Activated T-helper 1 cell treated with anti-CD3 and anti-CD28 coated beads, Interleukin-12 subunit alpha, Interleukin-12 subunit beta, Interleukin-2, Interleukin-4 antibody, amounts not matched to agents 30 ng/mL and 10 ng/mL and 1 ng/mL, durations not matched to agents 14 hours and 24 hours and 36 hours (primary cell): ENCODE measurements around the gene POLE. TPM values are rescaled to one million over a fixed set of nuclear protein-coding genes. Genes with fewer than 3 reads are reported as not detected.

Experiments used
- DNase-seq: peaks from one replicate; pipeline ENCODE4 v3.0.0; 2021; ENCODE audit warnings: low spot score
- H3K27ac Mint-ChIP-seq: one replicate; pipeline ENCODE4 v1.8.0; 2021; ENCODE audit warnings: mild to moderate bottlenecking, mixed read lengths
- H3K27me3 Mint-ChIP-seq: one replicate; pipeline ENCODE4 v1.8.0; 2022; ENCODE audit warnings: mild to moderate bottlenecking, moderate library complexity, mixed read lengths; ENCODE audit not compliant: insufficient read depth
- H3K36me3 Mint-ChIP-seq: one replicate; pipeline ENCODE4 v1.8.0; 2021; ENCODE audit warnings: low read depth, mixed read lengths
- H3K4me1 Mint-ChIP-seq: one replicate; pipeline ENCODE4 v1.8.0; 2021; ENCODE audit warnings: low read depth, mixed read lengths
- H3K4me3 Mint-ChIP-seq: one replicate; pipeline ENCODE4 v1.8.0; 2021; ENCODE audit warnings: mild to moderate bottlenecking, moderate library complexity, mixed read lengths
- H3K9me3 Mint-ChIP-seq: one replicate; pipeline ENCODE4 v1.8.0; 2021; ENCODE audit warnings: mixed read lengths
- intact Hi-C: fragments of 100-400 bp; cut with micrococcal nuclease; formaldehyde crosslinking; loops from one replicate; pipeline ENCODE4 v1.15.1; 2024
- total RNA-seq: library from RNA; stranded (reverse); gene quantifications from 2 replicates; pipeline ENCODE4 v1.2.3, GENCODE V29; 2022

Gene POLE
- total RNA-seq, 1 donor from 2014 or later = 168 TPM

DNA sequence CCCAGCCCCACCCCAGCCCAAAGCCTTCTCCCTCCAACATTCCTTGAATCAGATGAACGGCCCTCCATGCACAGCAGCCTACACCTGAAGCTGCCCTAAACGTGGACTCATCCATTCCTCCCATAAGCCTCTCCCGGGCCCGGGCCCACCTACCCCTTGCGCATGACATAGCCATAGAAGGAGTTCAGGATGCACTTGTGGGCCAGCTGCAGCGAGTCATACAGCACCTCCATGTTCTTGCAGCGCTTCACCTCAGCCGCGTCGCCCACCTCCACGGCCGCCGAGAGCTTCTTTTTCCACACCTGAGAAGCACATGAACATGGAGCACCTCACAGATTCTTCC is 22.0 kb downstream of the POLE start:
- DNase-seq = no peak
- Mint-ChIP-seq H3K4me3 (no peak overlapping the region), H3K4me1 (peaks cover 30% of the 10 kb centered on the region), H3K27me3 (no peaks in the 10 kb centered on the region), H3K9me3 (no peaks in the 10 kb centered on the region), H3K27ac (peak overlapping the region; percentile 62), H3K36me3 (peaks cover 68% of the 10 kb centered on the region)
- intact Hi-C loops = no loop called here

GRCh38 chr12:132664206-132665148 is 22.7 kb downstream of the POLE start:
- no peaks in the 10 kb centered on the region for H3K27me3 Mint-ChIP-seq
- H3K36me3 Mint-ChIP-seq = peaks cover 70% of the 10 kb centered on the region
- intact Hi-C loops = no loop called here
- no peak for DNase-seq
- no peak overlapping the region for H3K4me3 Mint-ChIP-seq
- H3K27ac Mint-ChIP-seq = peak overlapping the region; percentile 45
- no peaks in the 10 kb centered on the region for H3K9me3 Mint-ChIP-seq
- H3K4me1 Mint-ChIP-seq = peaks cover 36% of the 10 kb centered on the region

DNA sequence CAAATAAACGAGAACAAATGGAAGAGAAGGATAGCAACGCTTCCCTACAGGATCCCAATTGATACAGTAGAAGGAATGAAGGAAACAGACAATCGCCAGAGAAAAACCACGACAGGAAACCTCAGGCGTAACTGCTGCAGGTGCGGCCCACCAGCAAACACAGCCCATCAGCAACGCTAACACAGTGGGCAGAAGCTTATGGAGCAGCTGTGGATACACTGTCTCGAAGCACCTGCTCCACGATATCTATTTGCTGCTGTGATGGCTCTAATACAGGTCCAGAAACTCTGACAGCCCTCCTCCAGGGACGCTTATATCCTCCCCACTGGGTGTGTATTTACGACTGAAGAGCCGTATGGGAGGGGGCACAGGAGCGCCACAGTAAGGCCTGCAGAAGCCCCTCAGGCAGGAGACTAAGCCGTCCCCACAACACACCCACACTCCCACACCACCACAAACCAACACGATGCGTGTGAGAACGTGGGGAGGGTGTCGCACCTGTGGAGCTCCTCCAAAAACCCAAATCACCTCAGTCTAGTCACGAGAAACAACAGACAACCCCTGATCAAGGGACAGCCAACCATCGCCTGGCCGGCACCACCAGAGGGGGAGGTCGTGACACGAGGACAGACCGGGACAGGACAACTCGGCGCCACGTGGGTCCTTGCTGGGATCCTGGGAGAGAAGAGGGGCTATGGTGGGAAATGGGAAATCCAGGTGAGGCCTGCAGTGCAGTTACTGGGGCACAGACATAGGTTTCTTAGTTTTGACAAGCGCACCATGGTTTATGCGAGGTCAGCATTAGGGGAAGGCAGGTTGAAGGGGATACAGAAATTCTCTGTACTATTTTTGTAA is 24.0 kb downstream of the POLE start:
- H3K9me3 Mint-ChIP-seq = no peaks in the 10 kb centered on the region
- intact Hi-C loops = no loop called here
- DNase-seq = no peak
- H3K27ac Mint-ChIP-seq = no peak overlapping the region
- H3K4me3 Mint-ChIP-seq = no peak overlapping the region
- no peaks in the 10 kb centered on the region for H3K27me3 Mint-ChIP-seq
- H3K4me1 Mint-ChIP-seq = peaks cover 36% of the 10 kb centered on the region
- H3K36me3 Mint-ChIP-seq = peaks cover 65% of the 10 kb centered on the region

DNA sequence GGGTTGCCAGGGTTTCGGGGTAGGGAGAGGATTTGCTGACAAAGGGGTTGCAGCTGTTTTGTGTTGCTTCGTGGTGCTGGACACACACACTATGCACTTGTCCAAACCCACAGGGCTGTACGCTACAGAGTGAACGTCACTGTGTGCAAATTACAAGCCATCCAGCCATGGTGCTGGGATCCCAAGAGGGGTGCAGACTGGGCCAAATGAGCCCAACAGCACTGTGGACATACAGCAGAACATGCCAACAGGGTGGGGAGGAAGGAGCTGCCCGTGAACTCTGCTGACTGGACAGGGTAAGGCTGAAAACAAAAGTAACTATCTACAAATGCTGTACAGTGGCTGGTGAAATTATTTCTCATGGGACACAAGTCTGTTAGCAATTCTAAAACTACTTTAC is 25.2 kb downstream of the POLE start:
- H3K4me1 Mint-ChIP-seq = peaks cover 36% of the 10 kb centered on the region
- no peaks in the 10 kb centered on the region for H3K9me3 Mint-ChIP-seq
- intact Hi-C loops = no loop called here
- DNase-seq = no peak
- H3K36me3 Mint-ChIP-seq = peaks cover 67% of the 10 kb centered on the region
- no peak overlapping the region for H3K27ac Mint-ChIP-seq
- no peak overlapping the region for H3K4me3 Mint-ChIP-seq
- no peaks in the 10 kb centered on the region for H3K27me3 Mint-ChIP-seq

DNA sequence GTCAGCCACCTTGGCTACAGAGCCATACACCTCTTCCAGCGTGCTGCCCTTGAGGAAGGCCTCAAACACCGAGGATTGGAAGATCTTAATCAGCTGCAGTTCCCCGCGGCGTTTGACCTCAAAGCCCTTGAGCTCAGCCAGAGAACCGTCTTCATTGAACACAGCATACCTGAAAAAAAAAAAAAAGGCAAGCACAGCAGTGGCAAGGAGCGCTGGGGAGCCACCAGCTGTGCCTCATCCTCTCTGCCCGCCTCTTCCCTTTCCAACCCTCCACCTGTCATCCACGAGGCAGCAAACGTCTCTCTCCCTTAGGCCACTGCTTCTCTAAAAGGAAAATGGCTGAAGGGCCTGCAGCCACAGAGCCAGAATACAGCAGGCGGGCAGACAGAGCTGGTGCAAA is 26.1 kb downstream of the POLE start:
- H3K27ac Mint-ChIP-seq = no peak overlapping the region
- DNase-seq = no peak
- no peaks in the 10 kb centered on the region for H3K9me3 Mint-ChIP-seq
- H3K27me3 Mint-ChIP-seq = no peaks in the 10 kb centered on the region
- peaks cover 36% of the 10 kb centered on the region for H3K4me1 Mint-ChIP-seq
- intact Hi-C loops = no loop called here
- H3K4me3 Mint-ChIP-seq = no peak overlapping the region
- peaks cover 63% of the 10 kb centered on the region for H3K36me3 Mint-ChIP-seq

DNA sequence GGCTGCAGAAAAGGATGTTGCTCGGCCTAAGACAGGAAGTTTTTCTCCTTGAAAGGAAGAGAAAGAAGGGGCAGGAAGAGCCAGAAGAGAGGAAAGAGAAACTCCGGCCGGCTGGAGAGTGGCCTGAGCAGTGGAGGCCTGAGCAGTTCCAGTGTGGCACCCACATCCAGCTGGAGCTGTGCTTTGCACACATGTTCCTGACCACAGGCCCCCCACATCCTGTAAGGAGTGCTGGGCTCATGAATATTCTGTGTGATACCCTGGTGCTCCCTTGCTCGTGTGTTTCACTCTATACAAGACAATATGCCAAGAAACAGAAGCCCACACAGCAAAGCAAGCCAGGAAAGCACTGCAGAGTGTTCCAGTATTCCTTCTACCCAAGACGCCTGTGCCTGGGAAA is 27.1 kb downstream of the POLE start:
- intact Hi-C loops = no loop called here
- Mint-ChIP-seq H3K27me3 (no peaks in the 10 kb centered on the region), H3K36me3 (peaks cover 53% of the 10 kb centered on the region), H3K4me1 (peaks cover 36% of the 10 kb centered on the region), H3K27ac (peak overlapping the region; percentile 18), H3K4me3 (no peak overlapping the region), H3K9me3 (no peaks in the 10 kb centered on the region)
- DNase-seq = no peak

GRCh38 chr12:132659146-132659545 is 28.0 kb downstream of the POLE start:
- intact Hi-C loops = no loop called here
- Mint-ChIP-seq H3K9me3 (no peaks in the 10 kb centered on the region), H3K4me3 (no peak overlapping the region), H3K4me1 (peaks cover 36% of the 10 kb centered on the region), H3K27me3 (no peaks in the 10 kb centered on the region), H3K36me3 (peaks cover 46% of the 10 kb centered on the region), H3K27ac (no peak overlapping the region)
- no peak for DNase-seq

GRCh38 chr12:132658149-132658894 is 28.8 kb downstream of the POLE start:
- Mint-ChIP-seq H3K27me3 (no peaks in the 10 kb centered on the region), H3K4me1 (peaks cover 34% of the 10 kb centered on the region), H3K9me3 (no peaks in the 10 kb centered on the region), H3K36me3 (peaks cover 42% of the 10 kb centered on the region), H3K4me3 (no peak overlapping the region), H3K27ac (no peak overlapping the region)
- DNase-seq = no peak
- intact Hi-C loops = no loop called here

DNA sequence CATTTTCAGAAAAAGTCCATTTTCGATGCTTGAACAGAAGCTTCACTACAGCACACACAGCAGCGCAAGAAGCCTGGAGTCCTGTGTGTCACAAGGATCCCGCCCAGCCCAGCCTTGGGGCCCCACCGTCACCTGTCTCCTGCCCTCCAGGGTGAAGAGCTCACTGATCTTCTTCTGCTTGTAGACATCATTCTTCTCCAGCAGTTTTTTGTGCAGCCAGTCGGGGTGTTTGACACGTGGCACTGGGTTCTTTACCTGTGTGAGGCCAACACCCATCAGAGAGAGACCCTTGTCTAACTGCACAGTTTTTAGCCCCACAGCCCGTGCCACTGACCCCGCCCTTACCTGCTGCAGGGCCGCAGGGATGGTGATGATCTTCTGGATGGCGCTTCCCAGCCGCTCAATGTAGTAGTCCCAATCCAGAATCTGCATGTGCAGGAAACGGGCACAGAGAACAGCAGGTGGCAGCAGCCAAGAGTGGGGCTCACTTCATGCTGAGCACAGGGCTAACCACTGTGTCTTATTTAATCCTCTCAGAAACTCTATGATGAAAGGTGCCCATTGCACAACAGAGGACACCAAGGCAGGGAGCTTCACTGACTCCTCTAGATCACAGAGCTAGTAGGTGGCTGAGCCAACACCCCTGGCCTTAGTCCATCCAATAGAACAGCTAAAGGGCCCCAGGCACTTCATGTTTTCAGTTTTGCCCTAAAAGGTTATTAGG is 30.0 kb downstream of the POLE start:
- no peaks in the 10 kb centered on the region for H3K9me3 Mint-ChIP-seq
- peaks cover 38% of the 10 kb centered on the region for H3K36me3 Mint-ChIP-seq
- no peak for DNase-seq
- no peak overlapping the region for H3K27ac Mint-ChIP-seq
- H3K4me1 Mint-ChIP-seq = peaks cover 22% of the 10 kb centered on the region
- H3K27me3 Mint-ChIP-seq = no peaks in the 10 kb centered on the region
- intact Hi-C loops = no loop called here
- no peak overlapping the region for H3K4me3 Mint-ChIP-seq

DNA sequence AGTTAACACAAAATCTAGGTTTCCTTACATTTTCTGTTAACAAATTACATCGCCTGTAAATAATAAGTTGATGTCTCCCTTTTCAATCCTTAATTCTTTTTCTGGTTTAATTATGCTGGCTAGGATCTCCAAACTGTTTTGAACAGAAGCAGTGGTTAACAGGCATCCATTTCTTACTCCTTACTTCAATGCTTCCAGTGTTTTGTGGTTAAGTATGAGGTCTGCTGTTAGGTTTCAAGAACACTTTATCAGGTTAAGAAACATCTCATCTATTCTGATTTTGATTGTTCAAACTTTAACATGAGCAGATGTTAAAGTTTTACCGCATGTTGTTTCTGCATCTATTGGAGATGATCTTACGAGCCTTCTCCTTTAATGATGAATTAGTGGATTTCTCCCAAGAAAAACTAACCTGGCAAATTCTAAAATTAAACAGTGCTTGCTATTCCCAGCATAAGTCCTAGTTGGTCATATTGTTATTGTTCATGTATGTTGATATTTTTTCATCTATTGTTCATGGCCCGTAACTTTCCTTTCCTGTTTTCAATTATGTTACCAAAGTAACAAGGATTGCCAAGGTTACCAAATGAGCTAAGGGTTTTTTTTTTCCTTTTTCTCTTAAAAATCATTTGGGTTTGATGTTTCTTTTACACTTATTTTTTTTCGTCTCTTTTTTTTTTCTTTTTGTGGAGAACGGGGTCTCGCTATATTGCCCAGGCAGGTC is 33.4 kb downstream of the POLE start:
- Mint-ChIP-seq H3K9me3 (no peaks in the 10 kb centered on the region), H3K4me3 (no peak overlapping the region), H3K27me3 (no peaks in the 10 kb centered on the region), H3K27ac (peak overlapping the region; percentile 64), H3K36me3 (peaks cover 24% of the 10 kb centered on the region), H3K4me1 (no peaks in the 10 kb centered on the region)
- DNase-seq = no peak
- intact Hi-C loops = no loop called here

DNA sequence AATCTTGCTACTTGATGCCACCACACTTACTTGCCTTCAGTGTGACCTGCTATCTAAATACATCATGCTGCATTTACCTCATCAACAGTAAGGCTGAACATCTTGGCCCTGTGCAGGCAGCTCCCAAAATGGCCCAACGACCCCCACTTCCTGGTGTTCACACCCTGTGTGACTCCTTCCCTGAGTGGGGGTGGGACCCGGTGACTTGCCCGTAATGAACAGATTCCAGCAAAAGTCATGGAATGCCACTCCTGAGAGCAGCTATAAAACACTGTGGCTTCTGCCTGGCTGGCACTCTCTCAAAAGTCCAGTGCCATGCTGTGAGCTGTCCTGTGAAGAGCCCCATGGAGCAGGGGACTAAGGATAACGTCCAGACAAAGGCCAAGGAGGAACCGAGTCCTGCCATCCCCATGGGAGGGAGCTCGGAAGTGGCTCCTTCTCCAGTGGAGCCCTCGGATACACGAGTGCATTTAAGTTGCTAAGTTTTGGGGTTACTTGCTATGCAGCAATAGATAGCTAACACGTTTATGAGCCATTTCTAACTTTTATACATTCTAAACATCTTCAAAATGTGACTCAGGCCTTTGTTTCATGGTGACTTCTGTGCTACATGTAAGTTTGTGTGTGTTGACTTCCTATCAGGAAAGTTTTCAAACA is 35.6 kb downstream of the POLE start:
- Mint-ChIP-seq H3K27ac (peak overlapping the region; percentile 16), H3K4me3 (no peak overlapping the region), H3K9me3 (no peaks in the 10 kb centered on the region), H3K36me3 (peaks cover 19% of the 10 kb centered on the region), H3K27me3 (no peaks in the 10 kb centered on the region), H3K4me1 (no peaks in the 10 kb centered on the region)
- DNase-seq = no peak
- intact Hi-C loops = no loop called here
